Heart left ventricle (tissue), 16 donors: Measurements from ENCODE around the gene VPS37C. TPM values are rescaled to one million over a fixed set of nuclear protein-coding genes. Genes with fewer than 3 reads are reported as not detected.
A peak's percentile ranks its signal among the peaks of the same experiment; 100 is the strongest.
"Not testable (repeated sequence)": the region's sequence is repeated elsewhere in the genome, so short reads cannot be mapped to it uniquely, and the experiment has no call there.

ENCODE experiments used
- ATAC-seq, 4 donors: fragments of 200-7000 bp; cut with Tn5 transposase; one replicate each; pipeline ENCODE4 v1.9.1; 2020 to 2022; ENCODE audit warnings: moderate library complexity in 4 of 4, mild to moderate bottlenecking in 3 of 4, moderate number of reproducible peaks in 1 of 4
- DNase-seq, 5 donors: peaks; one replicate each; pipeline ENCODE4 v3.0.0-alpha.2; 2020
- H3K27ac ChIP-seq, 12 donors: fragments of 200-600 bp; sonication (generic) in 4 of 12; one replicate each; pipeline versions ENCODE4 v1.5.0 to v1.8.0; 2016 to 2022; ENCODE audit warnings: mild to moderate bottlenecking in 2 of 12
- H3K27me3 ChIP-seq, 9 donors: fragments of 200-600 bp; sonication (generic) in 2 of 9; one replicate each; pipeline versions ENCODE4 v1.5.1 to v1.8.0; 2016 to 2022; ENCODE audit warnings: mild to moderate bottlenecking in 3 of 9
- H3K36me3 ChIP-seq, 9 donors: fragments of 200-600 bp; sonication (generic) in 2 of 9; one replicate each; pipeline versions ENCODE4 v1.5.0 to v1.8.0; 2018 to 2022; ENCODE audit warnings: mild to moderate bottlenecking in 2 of 9
- H3K4me1 ChIP-seq, 12 donors: fragments of 200-600 bp; sonication (generic) in 4 of 12; one replicate each; pipeline versions ENCODE4 v1.5.0 to v1.8.0; 2016 to 2022; ENCODE audit warnings: mild to moderate bottlenecking in 3 of 12
- H3K4me3 ChIP-seq, 12 donors: fragments of 200-600 bp; sonication (generic) in 4 of 12; one replicate each; pipeline versions ENCODE4 v1.5.0 to v1.8.0; 2017 to 2022; ENCODE audit warnings: mild to moderate bottlenecking in 9 of 12, moderate library complexity in 4 of 12
- H3K9me3 ChIP-seq, 12 donors: fragments of 200-600 bp; sonication (generic) in 4 of 12; one replicate each; pipeline versions ENCODE4 v1.5.0 to v1.8.0; 2016 to 2022; ENCODE audit warnings: mild to moderate bottlenecking in 1 of 12
- CTCF ChIP-seq, 12 donors: fragments of 200-600 bp; sonication (generic) in 4 of 12; IDR thresholded peaks; one replicate each; pipeline versions ENCODE4 v1.5.0 to v1.8.0; 2018 to 2022; ENCODE audit warnings: antibody characterized with exemption in 12 of 12, mild to moderate bottlenecking in 5 of 12
- POLR2A ChIP-seq, 2 donors: fragments of 450-650 bp; IDR thresholded peaks; one replicate each; pipeline ENCODE4 v1.6.1; 2017; ENCODE audit warnings: antibody characterized with exemption in 2 of 2, mild to moderate bottlenecking in 2 of 2, moderate library complexity in 2 of 2
- WGBS, 4 donors: extraction: QIAGEN DNeasy Blood & Tissue Kit in 2 of 4; methylation state at CpG; one replicate each; pipeline versions ENCODE4 v1.1.5 to v1.1.7; 2013 to 2018; 5-methylcytosine and 5-hydroxymethylcytosine counted together
- intact Hi-C, 10 donors: fragments of 100-400 bp; cut with DNase I; formaldehyde crosslinking; loops; one replicate each; pipeline versions ENCODE4 v1.11.1 to v1.14.2; 2022
- long read RNA-seq, 3 donors: library from polyadenylated mRNA; unstranded; transcript quantifications; one replicate each; pipeline ENCODE4 v2.0.0, GENCODE V29; 2020 to 2021
- polyA plus RNA-seq, 2 donors: library from polyadenylated mRNA; stranded (reverse); fragments of 200-250 nt; gene quantifications; one replicate each; pipeline ENCODE4 v1.2.3, GENCODE V29; 2013
- total RNA-seq, 9 donors: library from RNA; depleted of rRNA in 2 of 9; stranded (reverse); fragments of >200 nt in 2 of 9; fragmentation: NEBNext Ultra II Directional in 3 of 9; extraction: Animal tissue kit (Norgen Biotek cat#: 25700) in 3 of 9; gene quantifications; one replicate each; pipeline versions ENCODE4 v1.1.0 to v1.2.4, GENCODE V29; 2016 to 2023
- donor health status: ischemic (EF 13 %, LVEDD 7.1; RV severe dilation, severe dysfunction).
- donor health status: healthy with polysubstance abuse.
- donor health status: DM: no; HTN: yes; CAD: no.
- donor health status: DM: no; HTN: no; CAD: no.
- donor health status: ischemic (EF 25% LVEDD 6.9; RV normal size, moderate dysfunction).
- donor health status: ischemic (EF 25% LVEDD 5.7; RV mildly dilated, moderate dysfunction).
- donor health status: healthy.
- donor health status: DM: yes; HTN: yes; CAD: no.
- donor health status: ischemic (EF 35%, LVEDD 5.7; RV mildly dilated, moderate dysfunction).
- donor health status: nonischemic (EF 11% LVEDD 7.7; RV severe dilation, severe dysfunction).
- donor health status: DM: yes; HTN: yes; CAD: no.
- donor health status: PGD.
- donor health status: ischemic (EF 29% LVEDD 5.4; RV normal size, mild dysfunction).
- donor health status: nonischemic (EF 23%, LVEDD 6.1; RV moderate dilation, normal function).

The VPS37C gene
- 10 to 100 TPM; 11.4 to 27.6 (median 17.1) TPM for total RNA-seq
- 10 to 100 TPM; 11.0 to 29.0 TPM for polyA plus RNA-seq
- long read RNA-seq, donor 1, partial matches to known transcripts, result 0 of 8 reads
- long read RNA-seq, donor 1, other reads (novel, unspliced or antisense), result 4 of 8 reads
- long read RNA-seq, donor 2, transcript VPS37C-201 (5 exons, 2,865 nt), result major isoform, 5 of 14 reads
- long read RNA-seq, donor 2, partial matches to known transcripts, result 0 of 14 reads
- long read RNA-seq, donor 2, other reads (novel, unspliced or antisense), result 9 of 14 reads
- long read RNA-seq, donor 3, transcript VPS37C-201 (5 exons, 2,865 nt), result major isoform, 15 of 25 reads
- long read RNA-seq, donor 3, partial matches to known transcripts, result 0 of 25 reads
- long read RNA-seq, donor 3, other reads (novel, unspliced or antisense), result 10 of 25 reads

GRCh38 chr11:61161190-61162091 lies at the start of gene VPS37C:
TSS of gene VPS37C (minus strand) at chr11:61161426. CDS start at chr11:61138829, 22,597 bp downstream.
- WGBS, 4 donors, result 0 to 1% (median 0%) methylated on average over 24 to 85 of the region's 85 CpGs

GRCh38 chr11:61210629-61211028 lies 49.4 kb upstream of the VPS37C start:
- intact Hi-C loops, DNase-seq, H3K4me1 ChIP-seq, H3K9me3 ChIP-seq, H3K36me3 ChIP-seq, H3K27ac ChIP-seq, H3K4me3 ChIP-seq, H3K27me3 ChIP-seq: not testable (repeated sequence)
- no CpG with 5 or more reads among the region's 6 CpGs for WGBS, 4 donors
- peak; percentile 54 to 63 (median 56) for ATAC-seq

More at GRCh38 chr11:61161190-61162091, at the start of gene VPS37C:
- Histone ChIP-seq H3K27ac (peak within 1 kb of the TSS; percentile 90 to 99 (median 98)), H3K27me3 (no peaks in the 10 kb centered on the region), H3K4me1 (peaks cover 0 to 67% (median 23%) of the 10 kb centered on the region in 12 donors), H3K36me3 (peaks cover 0 to 9% (median 0%) of the 10 kb centered on the region in 9 donors), H3K4me3 (peak within 1 kb of the TSS; percentile 66 to 97 (median 82)), H3K9me3 (no peaks in the 10 kb centered on the region)
- peak; percentile 97 to 98 (median 98) for ATAC-seq
- TF ChIP-seq CTCF (IDR thresholded peaks at IDR 0.05) (peak in 8 of 12 donors; percentile 13 to 57 (median 32)), POLR2A (IDR thresholded peaks at IDR 0.05) (peak in 1 of 2 donors; percentile 70)
- peak; percentile 87 to 96 (median 90) for DNase-seq
- intact Hi-C loops, result loop anchor here in 1 of 10 donors (10.0 kb wide), 2 partner anchors 57 to 327 kb away; partner anchors contain the start of gene CD5

- WGBS, 4 donors, result no CpG with 5 or more reads among the region's 9 CpGs
These were observed 46.5 kb upstream of the VPS37C start for GRCh38 chr11:61207636-61208310.

GRCh38 chr11:61204502-61205059 lies 43.4 kb upstream of the VPS37C start:
- H3K9me3 ChIP-seq, intact Hi-C loops, DNase-seq, H3K27me3 ChIP-seq, H3K27ac ChIP-seq, H3K4me3 ChIP-seq, H3K36me3 ChIP-seq: not testable (repeated sequence)
- ATAC-seq, result peak in 1 of 4 donors; percentile 12
- peaks cover 0 to 11% (median 0%) of the 10 kb centered on the region in 12 donors for H3K4me1 ChIP-seq
- 55 to 67% (median 63%) methylated on average over 14 of the region's 14 CpGs for WGBS, 4 donors

More at GRCh38 chr11:61207636-61208310, 46.5 kb upstream of the VPS37C start:
- H3K4me1 ChIP-seq, result peaks cover 0 to 11% (median 0%) of the 10 kb centered on the region in 12 donors
- H3K9me3 ChIP-seq, intact Hi-C loops, H3K27ac ChIP-seq, H3K27me3 ChIP-seq, ATAC-seq, H3K36me3 ChIP-seq, H3K4me3 ChIP-seq, DNase-seq: not testable (repeated sequence)

- H3K36me3 ChIP-seq, H3K27ac ChIP-seq, intact Hi-C loops, DNase-seq, H3K9me3 ChIP-seq, H3K27me3 ChIP-seq, H3K4me3 ChIP-seq: not testable (repeated sequence)
- ATAC-seq, result peak in 3 of 4 donors; percentile 42 to 65 (median 65)
- H3K4me1 ChIP-seq, result peaks cover 0 to 11% (median 0%) of the 10 kb centered on the region in 12 donors
- 80% methylated on average over 1 of the region's 5 CpGs; no CpG with 5 or more reads in 3 of the 4 donors for WGBS, 4 donors
These were observed 42.6 kb upstream of the VPS37C start for GRCh38 chr11:61203873-61204272.

- H3K4me3 ChIP-seq, H3K27ac ChIP-seq, intact Hi-C loops, H3K9me3 ChIP-seq, H3K36me3 ChIP-seq, DNase-seq, H3K27me3 ChIP-seq: not testable (repeated sequence)
- peak in 1 of 4 donors; percentile 18 for ATAC-seq
- H3K4me1 ChIP-seq, result peaks cover 0 to 11% (median 0%) of the 10 kb centered on the region in 12 donors
- 38 to 54% (median 45%) methylated on average over 13 to 18 of the region's 18 CpGs for WGBS, 4 donors
These were observed 41.9 kb upstream of the VPS37C start, which contains the start of gene PGA3 for GRCh38 chr11:61202950-61203746. TSS of gene PGA3 (plus strand) at chr11:61203515. CDS start at chr11:61203565, 50 bp downstream.
